ENCODE measurements around the gene TSPAN14. TPM values are rescaled to one million over a fixed set of nuclear protein-coding genes. Genes with fewer than 3 reads are reported as not detected.

Gene TSPAN14
- total RNA-seq, 2 experiments from 2014 or later: 167 to 168 TPM

DNA sequence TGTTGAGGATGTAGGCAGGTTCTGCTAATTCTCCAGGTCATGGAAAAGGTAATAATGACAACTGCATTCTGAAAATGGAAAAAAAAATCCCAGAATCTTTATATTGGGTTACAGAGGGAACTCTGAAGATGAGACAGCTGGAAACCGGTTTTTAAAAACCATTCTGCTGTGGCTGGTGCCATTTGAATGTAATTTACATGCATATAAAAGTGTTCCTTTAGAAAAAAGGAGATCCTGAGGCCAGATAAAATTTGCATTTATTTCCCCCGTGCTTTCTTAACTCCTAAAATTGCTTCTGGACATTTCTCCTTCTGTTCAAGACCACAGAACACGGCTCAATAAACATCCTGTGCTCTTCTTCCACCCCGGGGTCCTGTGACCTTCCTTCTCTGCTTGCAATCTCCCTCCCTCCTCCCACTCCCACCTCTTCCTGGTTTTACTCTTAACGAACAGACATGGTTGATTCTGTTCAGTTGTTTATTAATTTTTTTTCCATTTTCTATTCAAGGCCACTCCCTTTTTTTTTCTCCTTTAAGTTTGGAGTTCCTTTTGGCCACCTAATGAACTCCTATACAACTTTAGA, 125.2 kb downstream of the TSPAN14 start:
- TF ChIP-seq, protein P1, sequence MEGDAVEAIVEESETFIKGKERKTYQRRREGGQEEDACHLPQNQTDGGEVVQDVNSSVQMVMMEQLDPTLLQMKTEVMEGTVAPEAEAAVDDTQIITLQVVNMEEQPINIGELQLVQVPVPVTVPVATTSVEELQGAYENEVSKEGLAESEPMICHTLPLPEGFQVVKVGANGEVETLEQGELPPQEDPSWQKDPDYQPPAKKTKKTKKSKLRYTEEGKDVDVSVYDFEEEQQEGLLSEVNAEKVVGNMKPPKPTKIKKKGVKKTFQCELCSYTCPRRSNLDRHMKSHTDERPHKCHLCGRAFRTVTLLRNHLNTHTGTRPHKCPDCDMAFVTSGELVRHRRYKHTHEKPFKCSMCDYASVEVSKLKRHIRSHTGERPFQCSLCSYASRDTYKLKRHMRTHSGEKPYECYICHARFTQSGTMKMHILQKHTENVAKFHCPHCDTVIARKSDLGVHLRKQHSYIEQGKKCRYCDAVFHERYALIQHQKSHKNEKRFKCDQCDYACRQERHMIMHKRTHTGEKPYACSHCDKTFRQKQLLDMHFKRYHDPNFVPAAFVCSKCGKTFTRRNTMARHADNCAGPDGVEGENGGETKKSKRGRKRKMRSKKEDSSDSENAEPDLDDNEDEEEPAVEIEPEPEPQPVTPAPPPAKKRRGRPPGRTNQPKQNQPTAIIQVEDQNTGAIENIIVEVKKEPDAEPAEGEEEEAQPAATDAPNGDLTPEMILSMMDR (IDR thresholded peaks at IDR 0.05): no peak
- no peak for ATAC-seq (ENCODE audit: poor library complexity)
- Mint-ChIP-seq H3K4me3 (no peak overlapping the region), H3K9me3 (no peaks in the 10 kb centered on the region), H3K4me1 (ENCODE audit: low read depth) (no peaks in the 10 kb centered on the region), H3K27me3 (peaks cover 4% of the 10 kb centered on the region), H3K27ac (no peak overlapping the region), H3K36me3 (ENCODE audit: low read depth) (no peaks in the 10 kb centered on the region)
- intact Hi-C loops (cut with DNase I, micrococcal nuclease): no loop called here
- POLR2A ChIA-PET: no interaction called here
- H3K36me3 ChIP-seq (ENCODE audit: insufficient read depth, low read length): no peaks in the 10 kb centered on the region
- H3K4me1 ChIP-seq (ENCODE audit: insufficient read depth, low read length): no peaks in the 10 kb centered on the region
- no peak for DNase-seq
- no peaks in the 10 kb centered on the region for H3K27me3 ChIP-seq (ENCODE audit: control insufficient read depth in 1 of 2, insufficient read depth in 2 of 2, low read length in 2 of 2)
- no peak overlapping the region for H3K27ac ChIP-seq (ENCODE audit: low read depth in 1 of 2, low read length in 2 of 2)
- CTCF ChIA-PET: no interaction called here
- no peak overlapping the region for H3K4me3 ChIP-seq (ENCODE audit: low read length)
- H3K9me3 ChIP-seq (ENCODE audit: control insufficient read depth in 1 of 2, insufficient read depth in 1 of 2, low read length in 2 of 2): no peaks in the 10 kb centered on the region

- Mint-ChIP-seq H3K27ac (no peak overlapping the region), H3K36me3 (ENCODE audit: low read depth) (no peaks in the 10 kb centered on the region), H3K4me1 (ENCODE audit: low read depth) (no peaks in the 10 kb centered on the region), H3K4me3 (no peak overlapping the region), H3K9me3 (no peaks in the 10 kb centered on the region), H3K27me3 (peaks cover 4% of the 10 kb centered on the region)
- no peak for ATAC-seq (ENCODE audit: poor library complexity)
- ChIA-PET CTCF (interaction anchor here (1.4 kb wide), 1 partner anchor 17 kb away, joined by 3 read pairs; no protein-coding TSS in a partner anchor), POLR2A (no interaction called here)
- DNase-seq: no peak
- no peak overlapping the region for H3K4me3 ChIP-seq (ENCODE audit: low read length)
- H3K27ac ChIP-seq (ENCODE audit: low read depth in 1 of 2, low read length in 2 of 2): no peak overlapping the region
- H3K27me3 ChIP-seq (ENCODE audit: control insufficient read depth in 1 of 2, insufficient read depth in 2 of 2, low read length in 2 of 2): no peaks in the 10 kb centered on the region
- H3K36me3 ChIP-seq (ENCODE audit: insufficient read depth, low read length): no peaks in the 10 kb centered on the region
- no peaks in the 10 kb centered on the region for H3K4me1 ChIP-seq (ENCODE audit: insufficient read depth, low read length)
- H3K9me3 ChIP-seq (ENCODE audit: control insufficient read depth in 1 of 2, insufficient read depth in 1 of 2, low read length in 2 of 2): no peaks in the 10 kb centered on the region
- intact Hi-C loops (cut with DNase I, micrococcal nuclease): loop anchor here in 1 of 2 experiments (5.0 to 10.0 kb wide), 2 partner anchors 135 to 198 kb away; no protein-coding TSS in a partner anchor
- TF ChIP-seq, protein P1 (IDR thresholded peaks at IDR 0.05): no peak
Measured at GRCh38 chr10:80579849-80580637, 125.9 kb downstream of the TSPAN14 start.

- intact Hi-C loops (cut with DNase I, micrococcal nuclease): loop anchor here in 1 of 2 experiments (5.0 to 10.0 kb wide), 2 partner anchors 136 to 199 kb away; no protein-coding TSS in a partner anchor
- TF ChIP-seq, protein P1 (IDR thresholded peaks at IDR 0.05): no peak
- Histone ChIP-seq H3K4me3 (ENCODE audit: low read length) (no peak overlapping the region), H3K36me3 (ENCODE audit: insufficient read depth, low read length) (no peaks in the 10 kb centered on the region), H3K27ac (ENCODE audit: low read depth in 1 of 2, low read length in 2 of 2) (no peak overlapping the region), H3K27me3 (ENCODE audit: control insufficient read depth in 1 of 2, insufficient read depth in 2 of 2, low read length in 2 of 2) (no peaks in the 10 kb centered on the region), H3K4me1 (ENCODE audit: insufficient read depth, low read length) (no peaks in the 10 kb centered on the region), H3K9me3 (ENCODE audit: control insufficient read depth in 1 of 2, insufficient read depth in 1 of 2, low read length in 2 of 2) (no peaks in the 10 kb centered on the region)
- Mint-ChIP-seq H3K4me3 (no peak overlapping the region), H3K27ac (no peak overlapping the region), H3K36me3 (ENCODE audit: low read depth) (no peaks in the 10 kb centered on the region), H3K9me3 (no peaks in the 10 kb centered on the region), H3K4me1 (ENCODE audit: low read depth) (no peaks in the 10 kb centered on the region), H3K27me3 (peaks cover 2% of the 10 kb centered on the region)
- DNase-seq: no peak
- CTCF ChIA-PET: interaction anchor here (1.4 kb wide), 1 partner anchor 16 kb away, joined by 3 read pairs; no protein-coding TSS in a partner anchor
- ATAC-seq (ENCODE audit: poor library complexity): no peak
- POLR2A ChIA-PET: no interaction called here
Measured at GRCh38 chr10:80580638-80581468, 126.7 kb downstream of the TSPAN14 start.
